ENCODE measurements around the gene SAPCD2.
"Not testable (repeated sequence)": the region's sequence is repeated elsewhere in the genome, so short reads cannot be mapped to it uniquely, and the experiment has no call there.

The SAPCD2 gene

DNA sequence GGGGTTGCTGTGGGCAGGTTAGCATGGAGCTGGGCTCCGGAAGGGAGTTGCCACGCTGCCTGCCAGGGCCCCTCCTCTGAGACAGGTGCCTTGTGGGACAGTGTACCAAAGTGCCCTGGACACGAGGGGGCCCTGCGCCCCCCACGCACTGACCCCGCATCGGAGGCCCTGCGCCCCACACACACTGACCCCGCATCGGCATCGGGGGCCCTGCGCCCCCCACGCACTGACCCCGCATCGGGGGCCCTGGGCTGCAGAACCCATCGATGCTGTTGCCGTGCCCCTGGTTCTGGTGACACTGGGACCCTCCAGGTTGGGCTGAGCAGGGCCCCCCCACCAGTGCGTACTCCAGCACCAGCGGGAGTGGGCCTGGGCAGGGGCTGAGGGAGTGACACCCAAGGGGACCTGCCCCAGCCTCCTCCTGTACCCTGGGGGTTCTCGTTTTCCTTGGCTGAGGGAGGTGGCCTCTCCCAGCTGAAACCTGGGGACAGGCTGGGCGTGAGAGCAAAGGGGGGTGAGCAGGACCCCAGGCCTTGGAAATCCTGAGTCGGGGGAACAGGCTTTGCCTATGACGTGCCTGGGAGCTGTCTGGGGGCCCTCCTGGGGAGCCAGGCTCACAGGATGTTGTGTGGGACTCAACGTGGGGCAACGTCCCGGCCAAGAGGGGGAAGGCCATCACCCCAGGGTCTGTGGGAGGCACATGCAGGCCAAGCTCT, 6.9 kb downstream of the SAPCD2 start:
- DNase-seq = no peak

- DNase-seq = not testable (repeated sequence)
Measured at GRCh38 chr9:137062798-137063197, 7.6 kb downstream of the SAPCD2 start.

- DNase-seq = no peak
Measured at GRCh38 chr9:137062384-137062783, 8.0 kb downstream of the SAPCD2 start.

DNA sequence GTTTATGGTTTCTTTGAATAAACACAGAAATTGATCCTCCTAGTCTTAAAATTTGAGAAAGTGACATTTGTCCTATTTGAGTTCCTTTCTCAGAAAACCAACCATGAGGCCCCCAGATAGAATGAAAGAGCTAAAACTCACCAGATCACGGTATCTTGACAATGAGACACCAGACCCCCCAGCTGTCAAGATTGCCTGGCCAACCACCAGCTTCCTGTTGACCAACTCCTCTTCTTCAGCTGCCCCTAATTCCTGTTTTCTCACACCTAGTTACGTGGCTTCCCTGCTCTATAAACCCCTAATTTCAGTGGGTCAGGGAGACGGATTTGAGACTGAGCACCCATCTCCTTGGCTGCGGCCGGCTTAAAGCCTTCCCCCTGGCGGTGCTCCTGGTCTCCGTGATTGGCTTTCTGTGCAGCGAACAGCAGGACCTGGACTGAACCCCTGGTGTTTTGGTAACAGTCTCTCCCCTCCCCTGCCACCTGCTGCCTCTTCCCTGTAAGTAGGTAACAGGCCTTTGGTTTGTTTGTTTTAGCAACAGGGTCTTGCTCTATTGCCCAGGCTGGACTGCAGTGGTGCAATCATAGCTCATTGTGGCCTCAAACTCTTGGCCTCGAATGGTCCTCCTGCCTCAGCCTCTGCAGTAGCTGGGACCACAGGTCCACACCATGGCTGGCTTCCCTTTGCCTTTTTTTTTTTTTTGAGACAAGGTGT, 11.7 kb downstream of the SAPCD2 start:
- no peak for DNase-seq

DNA sequence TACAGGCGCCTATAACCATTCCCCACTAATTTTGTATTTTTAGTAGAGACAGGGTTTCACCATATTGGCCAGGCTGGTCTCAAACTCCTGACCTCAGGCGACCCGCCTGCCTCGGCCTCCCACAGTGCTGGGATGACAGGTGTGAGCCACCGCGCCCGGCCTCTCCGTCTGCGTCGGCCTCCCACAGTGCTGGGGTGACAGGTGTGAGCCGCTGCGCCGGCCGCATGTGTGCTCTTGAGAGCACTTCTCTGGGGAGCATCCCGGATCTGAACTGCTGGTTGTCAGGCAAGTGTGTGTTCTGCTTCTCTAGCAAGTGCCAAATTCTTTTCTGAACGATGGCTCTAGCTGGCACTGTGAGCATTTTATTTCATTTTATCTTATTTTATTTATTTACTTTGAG, 12.8 kb downstream of the SAPCD2 start:
- DNase-seq = no peak

- DNase-seq = no peak
Measured at GRCh38 chr9:137056739-137057415, 13.5 kb downstream of the SAPCD2 start.

GRCh38 chr9:137055385-137056364, 14.7 kb downstream of the SAPCD2 start:
- no peak for DNase-seq

GRCh38 chr9:137054932-137055384, 15.4 kb downstream of the SAPCD2 start:
- DNase-seq = no peak

DNA sequence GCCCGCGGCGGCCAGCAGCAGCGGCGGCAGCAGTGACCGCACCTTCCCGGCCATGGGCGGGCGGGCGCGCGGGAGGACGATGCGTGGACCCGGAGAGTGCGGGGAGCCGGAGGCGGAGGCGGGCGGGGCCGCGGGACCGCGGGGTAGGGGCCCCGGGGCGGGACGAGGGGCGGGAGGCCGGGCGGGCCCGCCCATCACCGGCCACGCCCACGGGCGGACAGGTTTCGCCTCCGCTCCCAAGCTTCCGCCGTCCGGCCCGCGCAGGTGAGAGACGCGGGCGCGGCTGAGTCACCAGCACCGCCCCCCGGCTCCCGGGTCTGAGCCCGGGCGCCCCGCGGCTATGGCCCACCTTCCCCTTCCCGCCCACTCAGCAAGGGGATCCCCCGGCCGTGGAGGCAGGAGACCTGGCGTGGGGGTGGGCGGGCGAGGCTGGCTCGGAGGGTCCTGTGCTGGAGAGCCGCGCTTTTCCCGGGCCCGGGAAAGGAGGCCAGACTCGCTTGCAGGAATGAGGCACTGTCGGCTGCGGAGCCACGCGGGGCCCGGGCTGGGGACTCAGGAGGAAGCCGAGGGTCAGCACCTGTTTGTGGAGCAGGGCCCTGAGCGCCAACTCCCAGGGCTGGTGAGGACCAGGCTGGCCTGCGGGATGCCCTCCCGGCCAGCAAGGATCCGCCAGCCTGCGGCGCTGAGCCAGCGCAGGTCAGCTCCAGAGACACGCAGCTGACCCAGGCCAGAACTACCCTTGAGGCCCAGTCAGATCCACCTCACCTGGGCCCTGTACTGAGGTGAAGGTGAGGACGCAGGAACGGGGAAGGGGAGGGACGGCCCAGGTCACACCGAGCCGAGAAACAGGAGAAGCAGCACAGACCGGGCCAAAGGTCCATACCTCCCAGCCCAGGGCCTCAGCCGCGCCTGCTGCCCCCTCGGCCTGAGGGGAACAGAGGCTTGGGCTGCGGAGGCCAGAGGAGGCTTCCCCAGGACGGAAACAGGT, 16.1 kb downstream of the SAPCD2 start, which contains the start of gene ENTPD2:
Gene ENTPD2, minus strand, starts transcription at position 118 of the 988 bp plus-strand sequence. Its CDS starts 64 bp downstream, at position 54.
- DNase-seq = peak; percentile 74

GRCh38 chr9:137052998-137053943, 17.1 kb downstream of the SAPCD2 start:
- DNase-seq = no peak

DNA sequence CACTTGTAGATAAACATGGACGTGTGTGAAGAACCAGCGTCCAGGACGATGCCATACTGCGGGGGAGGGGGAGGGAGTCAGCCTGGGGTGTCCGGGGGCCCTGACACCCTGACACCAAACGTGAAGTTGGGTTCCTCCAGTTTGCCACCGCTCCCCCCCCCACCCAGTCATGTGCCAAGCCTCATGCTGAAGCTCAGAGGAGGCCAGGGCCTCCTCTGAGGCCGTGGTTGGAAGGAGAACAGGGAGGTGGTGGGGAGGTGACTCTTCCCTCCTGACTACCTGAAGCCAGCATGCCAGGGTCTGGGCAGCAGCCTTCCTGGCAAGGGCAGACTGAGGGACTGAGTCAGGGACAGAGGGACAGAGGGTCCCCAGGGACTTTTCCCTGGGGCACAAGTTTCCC, 18.1 kb downstream of the SAPCD2 start:
- no peak for DNase-seq

GRCh38 chr9:137051145-137051724, 19.1 kb downstream of the SAPCD2 start:
- no peak for DNase-seq

GRCh38 chr9:137050570-137050969, 19.8 kb downstream of the SAPCD2 start:
- DNase-seq = no peak

DNA sequence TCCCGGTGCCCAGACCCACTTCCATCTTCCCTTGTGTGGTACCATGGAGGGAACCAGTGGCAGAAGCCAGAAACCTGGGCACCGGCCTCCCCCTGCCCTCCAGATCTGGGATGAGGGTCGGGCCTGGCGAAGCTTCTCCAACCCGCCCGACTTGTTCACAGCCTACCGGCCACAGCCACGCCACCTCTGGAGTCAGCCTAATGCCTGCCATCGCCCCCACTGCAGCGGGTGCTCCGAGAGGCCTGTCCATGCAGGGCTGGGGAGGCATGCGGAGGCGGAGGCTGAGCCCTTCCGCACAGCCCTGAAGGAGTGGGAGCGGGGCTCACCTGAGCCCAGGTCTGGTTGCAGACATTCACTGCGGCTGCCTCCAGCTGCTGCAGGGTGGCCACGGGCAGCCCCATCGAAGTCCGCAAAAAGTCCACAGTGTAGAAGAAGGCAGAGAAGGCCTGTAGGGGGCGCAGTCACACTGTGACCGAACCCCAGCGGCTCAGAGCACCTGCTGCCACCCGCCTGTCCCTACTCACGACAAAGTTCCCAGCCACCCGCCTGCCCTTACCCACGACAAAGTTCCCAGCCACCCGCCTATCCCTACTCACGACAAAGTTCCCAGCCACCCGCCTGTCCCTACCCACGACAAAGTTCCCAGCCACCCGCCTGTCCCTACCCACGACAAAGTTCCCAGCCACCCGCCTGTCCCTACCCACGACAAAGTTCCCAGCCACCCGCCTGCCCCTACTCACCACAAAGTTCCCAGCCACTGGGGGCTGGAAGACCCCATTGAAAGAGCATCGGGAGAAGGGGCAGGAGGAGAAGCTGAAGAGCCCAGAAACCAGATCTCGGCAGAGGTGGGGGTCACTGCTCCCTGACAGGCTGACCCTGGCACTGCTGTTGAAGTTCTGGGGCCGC, 20.6 kb downstream of the SAPCD2 start:
- DNase-seq = peak; percentile 31

DNA sequence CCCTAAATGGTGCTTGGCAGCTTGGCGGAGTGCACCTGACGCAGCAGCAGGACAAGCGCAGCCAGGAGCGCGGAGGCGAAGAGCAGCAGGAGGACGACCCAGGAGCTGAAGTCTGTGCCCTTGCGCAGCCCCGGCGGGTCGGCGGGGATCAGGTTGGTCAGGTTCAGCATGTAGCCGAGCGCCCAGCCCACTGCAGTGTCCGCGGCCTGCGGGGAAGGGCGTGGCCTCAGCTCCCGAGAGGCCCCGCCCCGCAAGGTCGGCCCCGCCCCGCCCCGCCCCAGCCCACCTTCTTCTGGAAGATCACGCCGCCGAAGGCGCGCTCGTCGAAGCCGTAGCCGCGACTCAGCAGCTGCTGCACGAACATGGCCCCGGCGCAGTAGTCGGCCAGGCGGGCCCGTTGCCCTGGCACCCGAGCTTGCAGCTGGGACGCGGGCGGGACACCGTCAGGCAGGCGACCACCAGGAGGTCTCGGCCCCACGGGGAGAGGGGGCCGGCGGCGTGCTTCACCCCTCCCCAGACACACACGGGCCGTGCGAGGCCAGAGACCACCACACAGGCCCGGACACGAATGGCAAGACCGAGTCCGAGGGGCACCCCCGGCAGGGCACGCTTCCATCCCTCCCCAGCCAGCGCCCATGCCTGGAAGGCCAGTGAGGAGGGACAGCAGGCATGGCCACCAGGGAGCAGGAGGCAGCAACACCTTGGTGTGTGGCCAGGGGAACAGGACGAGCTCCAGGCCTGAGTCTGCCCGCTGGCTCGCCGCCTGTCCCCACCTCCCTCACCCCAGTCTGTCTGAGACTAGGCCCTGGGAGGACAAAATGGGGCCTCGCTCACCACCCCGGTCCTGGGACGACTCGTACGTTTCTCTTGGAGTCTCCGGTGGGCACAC, 21.5 kb downstream of the SAPCD2 start:
- no peak for DNase-seq

DNA sequence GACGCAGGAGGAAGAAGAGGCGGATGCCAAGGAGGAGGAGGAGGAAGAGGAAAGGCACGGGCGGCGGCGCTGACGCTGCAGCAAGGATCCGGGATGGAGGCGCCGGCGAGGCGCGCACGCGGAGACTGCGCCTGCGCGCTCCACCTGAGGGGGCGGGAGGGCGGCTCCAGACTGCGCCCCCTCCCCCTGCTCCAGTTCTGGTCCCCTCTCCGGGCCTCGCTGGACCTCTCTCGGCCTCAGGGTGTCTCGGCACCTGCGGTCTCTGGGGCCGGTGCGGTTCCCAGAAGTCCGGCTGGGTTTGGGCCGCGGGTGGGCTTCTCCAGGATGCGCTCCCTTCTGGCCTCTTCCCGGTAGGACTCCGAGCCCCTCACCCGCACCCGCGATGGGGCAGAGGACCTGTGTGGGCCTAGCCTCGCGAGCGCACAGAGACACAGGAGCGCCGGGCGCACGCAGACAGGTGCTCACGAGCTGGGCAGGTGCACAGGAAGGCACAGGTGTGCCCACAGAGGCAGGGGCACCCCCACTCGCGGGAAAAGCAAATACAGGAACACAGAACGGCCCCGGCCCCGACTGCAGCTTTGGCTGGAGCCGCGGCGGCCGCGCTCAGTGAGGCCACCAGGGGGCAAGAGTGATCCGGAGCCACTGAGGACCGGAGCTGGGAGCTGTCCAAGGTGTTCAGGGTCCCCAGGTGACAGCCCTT, 24.1 kb downstream of the SAPCD2 start, which contains the start of gene NPDC1:
Gene NPDC1, minus strand, starts transcription at position 90 of the 700 bp plus-strand sequence. CDS start 188 bp downstream, outside the sequence.
- peak; percentile 34 for DNase-seq

All from NCI-H1048 (cell line).